Testis (tissue), 3 donors: ENCODE measurements around the gene FITM2. TPM values are rescaled to one million over a fixed set of nuclear protein-coding genes. Genes with fewer than 3 reads are reported as not detected.

ENCODE experiments used
- DNase-seq: peaks from one replicate; pipeline ENCODE4 v3.0.0-alpha.2; 2019
- H3K27ac ChIP-seq, 2 donors: fragments of 200-600 bp; sonication (generic); one replicate each; pipeline ENCODE4 v1.5.1; 2019
- H3K27me3 ChIP-seq: fragments of 200-600 bp; sonication (generic); one replicate; pipeline ENCODE4 v1.5.1; 2019
- H3K36me3 ChIP-seq: fragments of 200-600 bp; sonication (generic); one replicate; pipeline ENCODE4 v1.5.1; 2017; ENCODE audit warnings: low read depth; ENCODE audit errors: missing control alignments
- H3K4me1 ChIP-seq: fragments of 200-600 bp; sonication (generic); one replicate; pipeline ENCODE4 v1.5.1; 2019
- H3K4me3 ChIP-seq, 2 donors: fragments of 200-600 bp; sonication (generic); one replicate each; pipeline ENCODE4 v1.5.1; 2017 to 2019
- H3K9me3 ChIP-seq: fragments of 200-600 bp; sonication (generic); one replicate; pipeline ENCODE4 v1.5.1; 2017
- CTCF ChIP-seq, 3 experiments: fragments of 450-650 bp in 2 of 3; fragments of 200-600 bp in 1 of 3; sonication (generic) in 1 of 3; IDR thresholded peaks; one replicate each; pipeline ENCODE4 v1.5.1; 2016 to 2019; ENCODE audit warnings: antibody characterized with exemption in 3 of 3, mild to moderate bottlenecking in 2 of 3, moderate library complexity in 1 of 3
- POLR2A ChIP-seq: fragments of 450-650 bp; IDR thresholded peaks from one replicate; pipeline ENCODE4 v1.6.1; 2017; ENCODE audit warnings: antibody characterized with exemption, mild to moderate bottlenecking, moderate library complexity
- WGBS, 2 donors: methylation state at CpG; one replicate each; pipeline ENCODE4 v1.1.5; 2018; 5-methylcytosine and 5-hydroxymethylcytosine counted together
- intact Hi-C: fragments of 100-400 bp; cut with DNase I; formaldehyde crosslinking; loops from one replicate; pipeline ENCODE4 v1.15.1; 2023; ENCODE audit warnings: low total_unique reads
- polyA plus RNA-seq: library from polyadenylated mRNA; stranded (reverse); fragments of 350-450 nt; fragmentation: Illumina TruSeq; extraction: RNeasy Lipid Tissue Mini Kit (QIAGEN cat#74804); gene quantifications from one replicate; pipeline ENCODE4 v1.2.3, GENCODE V29; 2014; ENCODE audit warnings: low read depth, low replicate concordance; ENCODE audit not compliant: insufficient read depth
- total RNA-seq, 2 donors: library from RNA; depleted of rRNA; stranded (reverse); fragments of >200 nt; gene quantifications; one replicate each; pipeline ENCODE4 v1.2.3, GENCODE V29; 2016

Gene FITM2
- total and polyA plus RNA-seq, 3 donors from 2014 or later = 11.0 to 22.9 (median 21.5) TPM

- H3K4me3 ChIP-seq = no peak overlapping the region
- H3K36me3 ChIP-seq = no peaks in the 10 kb centered on the region
- no peaks in the 10 kb centered on the region for H3K9me3 ChIP-seq
- DNase-seq = no peak
- H3K4me1 ChIP-seq = no peaks in the 10 kb centered on the region
- no peak overlapping the region for H3K27ac ChIP-seq
- no peak for TF ChIP-seq POLR2A
- no peak for TF ChIP-seq CTCF (IDR thresholded peaks at IDR 0.05)
- WGBS, 2 donors = 71 to 76% methylated on average over 14 of the region's 14 CpGs
- no peaks in the 10 kb centered on the region for H3K27me3 ChIP-seq
- intact Hi-C loops = no loop called here
Measured at GRCh38 chr20:44271915-44272663, 38.9 kb downstream of the FITM2 start.

DNA sequence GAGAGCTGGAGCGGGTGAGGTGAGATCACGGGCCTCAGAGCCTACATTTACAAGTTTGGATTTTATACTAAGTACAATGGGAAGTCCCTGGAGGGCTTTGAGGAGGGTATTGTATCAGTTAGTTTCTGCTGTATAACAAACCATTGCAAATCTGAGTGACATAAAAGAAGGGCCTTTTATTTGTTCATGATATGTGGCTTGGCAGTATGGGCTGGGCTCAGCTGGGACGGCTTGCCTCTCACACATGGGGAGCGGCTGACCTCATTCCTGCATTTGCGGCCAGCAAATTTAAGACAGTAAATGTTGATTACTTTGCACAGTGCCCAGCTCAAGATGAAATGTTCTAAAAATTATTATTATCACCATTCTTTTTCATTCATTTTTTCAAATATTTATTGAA lies 42.2 kb downstream of the FITM2 start:
- 95 to 98% methylated on average over 5 of the region's 5 CpGs for WGBS, 2 donors
- Histone ChIP-seq H3K4me3 (no peak overlapping the region), H3K36me3 (no peaks in the 10 kb centered on the region), H3K9me3 (no peaks in the 10 kb centered on the region), H3K27me3 (no peaks in the 10 kb centered on the region), H3K4me1 (no peaks in the 10 kb centered on the region), H3K27ac (no peak overlapping the region)
- no peak for DNase-seq
- intact Hi-C loops = no loop called here
- no peak for TF ChIP-seq POLR2A
- no peak for TF ChIP-seq CTCF (IDR thresholded peaks at IDR 0.05)

GRCh38 chr20:44264287-44264686 lies 46.7 kb downstream of the FITM2 start:
- Histone ChIP-seq H3K9me3 (no peaks in the 10 kb centered on the region), H3K4me1 (no peaks in the 10 kb centered on the region), H3K27me3 (no peaks in the 10 kb centered on the region), H3K4me3 (no peak overlapping the region), H3K27ac (no peak overlapping the region), H3K36me3 (no peaks in the 10 kb centered on the region)
- intact Hi-C loops = no loop called here
- 79 to 83% methylated on average over 3 to 5 of the region's 5 CpGs for WGBS, 2 donors
- no peak for TF ChIP-seq POLR2A
- no peak for TF ChIP-seq CTCF (IDR thresholded peaks at IDR 0.05)
- no peak for DNase-seq

GRCh38 chr20:44258226-44258890 lies 52.6 kb downstream of the FITM2 start:
- intact Hi-C loops = no loop called here

More at GRCh38 chr20:44258226-44258890, 52.6 kb downstream of the FITM2 start:
- Histone ChIP-seq H3K27ac (no peak overlapping the region), H3K27me3 (no peaks in the 10 kb centered on the region), H3K4me1 (no peaks in the 10 kb centered on the region), H3K4me3 (no peak overlapping the region), H3K9me3 (no peaks in the 10 kb centered on the region), H3K36me3 (no peaks in the 10 kb centered on the region)
- TF ChIP-seq POLR2A = no peak
- no peak for TF ChIP-seq CTCF (IDR thresholded peaks at IDR 0.05)
- no peak for DNase-seq
- 91 to 93% methylated on average over 19 to 28 of the region's 28 CpGs for WGBS, 2 donors
